T-helper 17 cell (primary cell): ENCODE measurements around the gene TRPV4. TPM values are rescaled to one million over a fixed set of nuclear protein-coding genes. Genes with fewer than 3 reads are reported as not detected.

Source experiments
- ATAC-seq: fragments of 150-1000 bp; cut with Tn5 transposase; 2 replicates; pipeline ENCODE4 v1.10.0; 2021; ENCODE audit warnings: mild to moderate bottlenecking, moderate library complexity
- DNase-seq, 3 donors: peaks; one replicate each; pipeline versions ENCODE4 v3.0.0 to v3.0.0-alpha.2; 2020 to 2021
- H3K9me3 ChIP-seq: one replicate; pipeline ENCODE4 v1.7.0; 2013; ENCODE audit warnings: low read length, mild to moderate bottlenecking; ENCODE audit not compliant: control insufficient read depth, poor library complexity, severe bottlenecking
- H3K27ac Mint-ChIP-seq: one replicate; pipeline ENCODE4 v1.8.0; 2022; ENCODE audit warnings: mild to moderate bottlenecking, moderate library complexity, mixed read lengths
- H3K27me3 Mint-ChIP-seq: one replicate; pipeline ENCODE4 v1.8.0; 2022; ENCODE audit warnings: mixed read lengths
- H3K36me3 Mint-ChIP-seq: one replicate; pipeline ENCODE4 v1.8.0; 2022; ENCODE audit warnings: low read depth, mixed read lengths
- H3K4me1 Mint-ChIP-seq: one replicate; pipeline ENCODE4 v1.8.0; 2022; ENCODE audit warnings: mild to moderate bottlenecking, mixed read lengths
- H3K4me3 Mint-ChIP-seq: one replicate; pipeline ENCODE4 v1.8.0; 2022; ENCODE audit warnings: mild to moderate bottlenecking, moderate library complexity, mixed read lengths
- total RNA-seq, 4 donors: library from RNA in 2 of 4; stranded (reverse) in 2 of 4; gene quantifications; one replicate each; pipeline ENCODE4 v1.2.3 and lab custom pipeline; 2022 to 2026

The TRPV4 gene
- total RNA-seq, 2 donors from 2014 or later, result not detected

DNA sequence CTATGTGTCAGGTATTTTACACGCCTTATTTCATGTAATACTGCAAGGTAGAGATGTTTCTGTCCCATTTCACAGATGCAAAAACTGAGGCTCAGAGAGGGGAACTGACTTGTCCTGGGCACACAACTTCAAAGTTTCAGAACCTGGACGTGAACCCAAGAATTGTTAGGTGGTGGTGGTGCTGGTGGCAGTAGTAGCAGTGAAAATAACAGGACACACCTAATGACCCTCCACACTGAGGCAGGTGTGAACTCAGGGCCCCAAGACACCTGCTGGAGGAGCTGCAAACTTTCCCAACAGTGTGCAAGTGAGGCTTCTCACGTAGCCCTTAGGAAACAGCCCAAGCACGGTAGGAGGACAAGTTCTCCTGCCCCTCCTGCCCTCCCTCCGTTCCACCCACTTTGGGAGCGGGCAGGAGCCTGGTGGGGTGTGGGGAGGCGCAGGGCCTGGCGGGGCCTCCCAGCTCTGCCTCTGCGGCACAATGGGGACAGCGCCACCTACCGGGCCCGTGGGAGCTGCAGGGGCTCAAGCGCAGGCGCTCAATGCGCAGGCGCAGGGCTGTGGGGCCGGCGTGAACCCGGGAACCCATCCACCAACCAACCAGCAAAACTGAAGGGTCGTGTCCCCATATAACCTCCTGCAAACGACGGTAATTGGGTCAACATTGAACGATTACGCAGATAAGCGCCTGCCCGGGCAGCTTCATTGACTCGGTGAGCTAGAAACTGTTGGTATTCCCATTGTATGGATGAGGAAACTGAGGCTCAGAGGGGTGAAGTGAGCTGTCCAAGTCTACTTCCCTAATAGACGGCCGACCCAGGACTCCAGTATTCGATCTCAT, 12.0 kb upstream of the TRPV4 start:
- H3K27ac Mint-ChIP-seq, result no peak overlapping the region
- DNase-seq, result peak; percentile 78 to 92 (median 87)
- peak overlapping the region; percentile 77 for H3K4me3 Mint-ChIP-seq

DNA sequence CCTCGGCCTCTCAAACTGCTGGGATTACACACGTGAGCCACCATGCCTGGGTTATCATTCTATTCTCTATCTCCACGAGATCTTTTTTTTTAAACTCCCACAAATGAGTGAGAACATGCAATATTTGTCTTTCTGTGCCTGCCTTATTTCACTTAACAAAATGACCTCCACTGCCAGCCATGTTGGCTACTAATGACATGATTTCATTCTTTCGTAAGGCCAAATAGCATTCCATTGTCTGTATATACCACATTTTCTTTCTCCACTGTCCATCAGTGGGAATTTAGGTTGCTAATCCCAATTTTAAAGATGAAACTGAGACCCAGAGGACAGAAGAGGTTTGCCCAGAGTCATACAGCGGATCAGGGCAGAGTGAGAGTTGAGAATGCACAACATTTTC, 10.9 kb upstream of the TRPV4 start:
- no peak for DNase-seq
- ATAC-seq, result no peak
- Mint-ChIP-seq H3K27me3 (peaks cover 7% of the 10 kb centered on the region), H3K4me3 (no peak overlapping the region), H3K36me3 (peaks cover 2% of the 10 kb centered on the region), H3K27ac (no peak overlapping the region), H3K4me1 (peaks cover 4% of the 10 kb centered on the region)
- no peaks in the 10 kb centered on the region for H3K9me3 ChIP-seq

More for the DNA sequence above, 12.0 kb upstream of the TRPV4 start:
- Mint-ChIP-seq H3K27me3 (peaks cover 3% of the 10 kb centered on the region), H3K36me3 (no peaks in the 10 kb centered on the region), H3K4me1 (peaks cover 2% of the 10 kb centered on the region)
- ATAC-seq, result peak; percentile 98
- H3K9me3 ChIP-seq, result no peaks in the 10 kb centered on the region

DNA sequence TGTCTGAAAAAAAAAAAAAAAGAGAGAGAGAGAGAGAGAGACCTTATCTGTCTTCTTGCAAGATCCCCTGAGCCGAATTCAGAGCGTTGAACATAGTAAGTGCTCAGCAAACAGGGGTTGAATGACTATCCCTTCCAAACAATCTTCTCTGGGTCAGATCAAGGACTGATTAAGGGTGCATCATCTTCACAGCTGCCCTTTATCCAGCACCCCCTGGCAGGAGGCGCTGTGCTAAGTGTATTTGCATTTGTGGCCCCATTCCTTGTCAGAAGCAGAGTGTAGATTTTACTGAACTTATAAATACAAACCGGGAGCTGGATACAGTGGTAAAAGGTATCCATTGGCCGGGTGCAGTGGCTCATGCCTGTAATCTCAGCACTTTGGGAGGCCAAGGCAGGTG, 8.8 kb upstream of the TRPV4 start:
- H3K9me3 ChIP-seq, result no peaks in the 10 kb centered on the region
- ATAC-seq (no peak), DNase-seq (no peak)
- no peak overlapping the region for H3K27ac Mint-ChIP-seq
- peaks cover 7% of the 10 kb centered on the region for H3K27me3 Mint-ChIP-seq
- H3K4me1 Mint-ChIP-seq, result peaks cover 4% of the 10 kb centered on the region
- H3K4me3 Mint-ChIP-seq, result no peak overlapping the region
- peaks cover 2% of the 10 kb centered on the region for H3K36me3 Mint-ChIP-seq

DNA sequence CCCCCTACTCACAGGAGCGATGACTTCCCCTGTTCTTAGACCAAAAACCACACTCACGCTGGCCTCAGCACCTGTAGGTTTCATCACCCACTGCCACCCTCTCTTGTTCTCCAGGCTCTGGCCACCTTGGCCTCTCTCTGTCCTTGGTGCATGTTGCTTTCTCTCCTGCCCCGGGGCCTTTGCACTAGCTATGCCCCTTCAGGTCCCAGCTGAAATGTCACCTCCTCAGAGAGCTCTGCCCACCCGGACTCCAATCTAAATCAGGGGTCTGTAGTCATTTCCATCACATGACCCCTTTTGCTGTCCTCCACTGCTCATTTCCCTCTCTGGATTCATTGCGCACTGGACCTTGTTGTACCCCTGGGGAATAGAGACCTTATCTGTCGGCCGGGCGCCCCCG, 8.2 kb upstream of the TRPV4 start:
- no peak overlapping the region for H3K4me3 Mint-ChIP-seq
- no peaks in the 10 kb centered on the region for H3K9me3 ChIP-seq
- DNase-seq (no peak), ATAC-seq (no peak)
- peaks cover 2% of the 10 kb centered on the region for H3K36me3 Mint-ChIP-seq
- peaks cover 4% of the 10 kb centered on the region for H3K4me1 Mint-ChIP-seq
- H3K27me3 Mint-ChIP-seq, result peaks cover 7% of the 10 kb centered on the region
- no peak overlapping the region for H3K27ac Mint-ChIP-seq

DNA sequence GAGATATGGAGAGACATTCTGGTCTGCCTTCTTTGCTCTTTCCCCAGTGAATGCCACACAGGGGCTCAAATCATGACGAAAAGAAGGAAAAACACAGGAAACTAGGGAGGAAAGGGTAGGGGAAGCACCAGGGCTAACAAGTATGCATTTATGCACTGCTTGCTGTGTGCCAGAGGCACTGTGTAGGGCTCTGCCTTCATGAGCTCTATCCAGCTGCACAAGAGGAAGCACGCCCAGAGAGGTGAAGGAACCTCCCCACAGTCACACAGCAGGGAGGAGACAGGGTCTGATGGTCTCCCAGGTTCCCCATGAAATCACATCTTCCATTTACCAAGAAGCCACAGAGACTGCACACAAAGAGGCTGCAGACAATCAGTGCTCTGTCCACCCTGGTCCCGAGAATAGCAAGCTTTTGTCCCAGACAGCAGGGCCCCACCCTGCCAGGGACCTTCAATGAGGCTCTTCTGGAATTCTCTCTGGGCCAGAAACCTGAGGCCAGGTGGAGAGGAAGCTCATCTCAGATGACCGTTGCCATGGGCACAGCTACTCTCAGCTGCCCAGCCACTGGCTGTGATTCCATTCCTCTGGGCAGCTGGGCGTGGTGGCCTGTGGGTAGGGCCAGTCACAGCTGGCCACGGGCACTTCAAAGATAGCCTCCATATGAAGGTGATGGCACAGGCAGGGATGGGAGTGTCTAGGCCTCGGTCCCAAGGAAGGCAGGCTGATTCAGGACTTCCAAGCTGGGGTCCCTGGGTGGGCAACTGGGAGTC, 7.3 kb upstream of the TRPV4 start:
- peaks cover 2% of the 10 kb centered on the region for H3K4me1 Mint-ChIP-seq
- no peak for ATAC-seq
- DNase-seq, result no peak
- no peaks in the 10 kb centered on the region for H3K9me3 ChIP-seq
- peaks cover 7% of the 10 kb centered on the region for H3K27me3 Mint-ChIP-seq
- no peak overlapping the region for H3K27ac Mint-ChIP-seq
- no peak overlapping the region for H3K4me3 Mint-ChIP-seq
- H3K36me3 Mint-ChIP-seq, result peaks cover 2% of the 10 kb centered on the region

DNA sequence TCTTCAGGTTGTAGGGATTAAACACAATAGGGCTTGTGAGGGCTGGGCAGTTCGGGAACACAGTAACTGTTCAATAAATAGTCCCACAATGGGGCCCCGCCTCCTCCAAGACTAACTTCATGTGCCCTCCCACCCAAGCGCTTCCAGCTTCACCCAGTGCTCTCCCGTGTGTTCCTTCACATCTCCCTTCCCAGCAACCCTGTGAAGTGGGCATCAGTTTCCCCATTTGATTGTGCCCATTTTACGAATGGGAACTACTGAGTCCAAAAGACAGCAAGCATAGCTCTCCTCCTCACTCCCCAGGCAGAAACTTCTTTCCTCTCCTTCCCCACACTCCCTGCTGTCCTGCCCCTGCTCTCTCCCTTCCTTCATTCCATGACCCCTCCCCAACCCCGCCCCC, 6.2 kb upstream of the TRPV4 start:
- ATAC-seq, result no peak
- Mint-ChIP-seq H3K27ac (peak overlapping the region; percentile 73), H3K4me3 (no peak overlapping the region), H3K36me3 (peaks cover 2% of the 10 kb centered on the region), H3K27me3 (peaks cover 18% of the 10 kb centered on the region), H3K4me1 (peaks cover 2% of the 10 kb centered on the region)
- no peaks in the 10 kb centered on the region for H3K9me3 ChIP-seq
- no peak for DNase-seq

DNA sequence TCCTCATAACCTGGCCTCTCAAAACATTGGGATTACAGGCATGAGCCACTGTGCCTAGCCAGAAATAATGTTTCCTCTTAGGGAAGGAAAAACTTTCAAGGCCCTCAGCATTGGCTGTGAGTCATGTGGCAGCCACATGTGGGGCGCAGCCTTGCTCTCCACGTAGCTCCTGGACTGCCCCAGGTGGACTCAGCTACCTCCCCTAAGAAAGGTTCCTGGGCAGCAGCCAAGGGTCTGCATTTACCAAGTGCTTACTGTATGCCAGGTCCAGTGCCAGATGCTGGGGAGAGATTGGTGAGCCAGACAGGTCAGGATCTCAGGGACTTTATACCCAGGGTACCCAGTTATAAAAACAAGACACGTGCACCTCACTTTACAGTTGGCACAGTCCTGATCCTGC, 3.7 kb upstream of the TRPV4 start:
- Mint-ChIP-seq H3K4me3 (no peak overlapping the region), H3K36me3 (peaks cover 6% of the 10 kb centered on the region), H3K27me3 (peaks cover 34% of the 10 kb centered on the region), H3K27ac (no peak overlapping the region), H3K4me1 (peaks cover 2% of the 10 kb centered on the region)
- H3K9me3 ChIP-seq, result no peaks in the 10 kb centered on the region
- DNase-seq (no peak), ATAC-seq (no peak)

DNA sequence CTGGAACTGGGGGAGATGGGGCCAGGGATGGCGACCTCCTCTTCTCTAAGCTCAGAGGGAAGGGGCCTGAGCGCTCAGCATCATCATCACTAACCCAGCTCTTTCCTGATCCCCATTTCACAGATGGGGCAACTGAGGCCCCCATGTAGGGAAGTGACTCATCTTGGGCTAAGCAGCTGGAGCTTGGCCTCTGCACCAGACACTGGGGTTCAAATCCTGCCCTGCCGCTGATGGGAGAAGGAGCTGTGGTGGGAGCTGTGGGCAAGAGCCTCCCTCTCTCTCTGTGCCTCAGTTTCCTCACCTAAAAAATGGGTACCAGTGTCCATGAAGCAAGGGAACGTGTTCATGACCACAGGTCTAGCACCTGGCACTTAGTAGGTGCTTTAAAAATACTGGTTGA, 2.6 kb upstream of the TRPV4 start:
- peaks cover 45% of the 10 kb centered on the region for H3K27me3 Mint-ChIP-seq
- no peak for DNase-seq
- peaks cover 2% of the 10 kb centered on the region for H3K4me1 Mint-ChIP-seq
- no peak overlapping the region for H3K27ac Mint-ChIP-seq
- H3K4me3 Mint-ChIP-seq, result no peak overlapping the region
- ATAC-seq, result no peak
- H3K36me3 Mint-ChIP-seq, result peaks cover 6% of the 10 kb centered on the region
- H3K9me3 ChIP-seq, result no peaks in the 10 kb centered on the region

DNA sequence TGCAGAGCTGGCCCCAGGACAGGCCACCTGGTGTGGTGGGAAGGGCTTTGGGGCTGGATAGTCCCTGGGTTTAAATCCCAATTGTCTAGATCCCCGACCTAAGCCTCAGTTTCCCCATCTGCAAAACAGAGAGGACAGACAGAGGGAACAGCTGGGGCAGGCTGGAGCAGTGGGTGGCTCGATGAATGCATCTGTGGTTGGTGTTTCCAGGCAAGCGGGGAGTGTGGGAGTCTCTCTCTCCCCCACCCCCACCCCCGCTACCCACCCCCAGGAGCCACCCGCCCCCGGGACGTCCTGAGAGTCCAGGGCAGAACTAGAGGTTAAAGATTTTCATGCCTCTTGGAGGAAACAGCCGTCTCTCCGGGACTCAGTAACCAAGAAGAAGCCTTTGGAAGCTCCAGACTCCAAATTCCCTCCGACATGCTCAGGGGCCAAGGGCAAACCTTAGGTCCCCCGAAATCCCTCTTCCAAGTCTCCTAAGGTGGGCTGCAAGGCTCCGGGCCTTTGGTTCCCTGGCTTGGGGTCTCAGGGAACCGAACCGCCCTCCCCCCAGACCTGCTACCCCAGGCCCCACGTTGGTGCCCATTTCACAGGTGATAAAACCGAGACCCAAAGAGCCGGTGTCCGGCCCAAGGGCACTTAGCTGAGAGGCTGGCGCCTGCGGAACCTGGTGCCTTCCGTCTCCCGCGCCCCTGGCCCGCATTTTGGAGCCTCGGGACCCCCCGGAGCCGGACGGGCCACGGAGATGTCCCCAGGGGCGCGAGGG, 474 bp downstream of the TRPV4 start:
- H3K27me3 Mint-ChIP-seq, result peaks cover 47% of the 10 kb centered on the region
- no peak overlapping the region for H3K27ac Mint-ChIP-seq
- ATAC-seq, result no peak
- H3K4me1 Mint-ChIP-seq, result peaks cover 1% of the 10 kb centered on the region
- H3K36me3 Mint-ChIP-seq, result peaks cover 4% of the 10 kb centered on the region
- no peaks in the 10 kb centered on the region for H3K9me3 ChIP-seq
- no peak overlapping the region for H3K4me3 Mint-ChIP-seq
- no peak for DNase-seq

DNA sequence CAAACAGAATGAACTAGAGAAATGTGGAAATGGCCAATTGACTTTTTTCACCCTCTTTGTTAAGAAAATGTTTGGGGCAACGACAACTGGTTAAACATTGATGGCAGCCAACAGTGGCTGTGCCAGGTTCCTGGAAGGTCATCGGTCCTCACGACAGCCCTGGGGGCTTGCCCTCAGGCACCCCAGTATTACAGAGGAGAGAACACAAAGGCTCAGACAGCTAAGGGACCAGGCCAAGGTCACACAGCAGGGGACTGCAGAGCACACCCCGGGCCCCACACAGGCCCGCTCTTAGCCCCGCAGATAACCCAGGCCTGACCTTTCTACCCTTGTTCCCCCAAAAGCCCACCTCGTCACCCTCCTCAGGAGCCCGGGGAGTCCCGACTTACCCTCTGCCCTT, 1.3 kb downstream of the TRPV4 start:
- H3K9me3 ChIP-seq, result no peaks in the 10 kb centered on the region
- H3K4me1 Mint-ChIP-seq, result peaks cover 5% of the 10 kb centered on the region
- DNase-seq (no peak), ATAC-seq (no peak)
- no peak overlapping the region for H3K4me3 Mint-ChIP-seq
- H3K27me3 Mint-ChIP-seq, result peaks cover 54% of the 10 kb centered on the region
- peaks cover 4% of the 10 kb centered on the region for H3K36me3 Mint-ChIP-seq
- H3K27ac Mint-ChIP-seq, result no peak overlapping the region

DNA sequence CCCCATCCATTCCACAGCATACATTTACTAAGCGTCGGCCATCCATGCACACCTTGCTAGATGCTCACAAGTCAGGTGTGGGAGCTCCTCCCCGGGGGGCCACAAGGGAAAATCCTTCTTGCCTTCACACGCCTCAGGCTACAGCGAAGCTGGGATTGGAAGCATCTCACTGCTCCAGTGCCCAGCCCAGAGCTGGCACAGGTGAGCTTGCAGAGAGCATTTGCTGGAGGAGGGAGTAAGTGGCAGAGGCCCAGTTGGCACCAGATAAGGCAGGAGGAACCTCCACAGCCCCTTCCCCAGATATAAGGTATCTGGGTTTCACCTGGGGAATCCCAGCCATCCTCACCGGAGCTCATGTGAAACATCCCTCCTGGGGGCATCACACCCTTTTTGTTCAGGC, 1.8 kb downstream of the TRPV4 start:
- Mint-ChIP-seq H3K4me3 (no peak overlapping the region), H3K27ac (no peak overlapping the region), H3K36me3 (peaks cover 4% of the 10 kb centered on the region), H3K27me3 (peaks cover 59% of the 10 kb centered on the region), H3K4me1 (peaks cover 7% of the 10 kb centered on the region)
- ATAC-seq (no peak), DNase-seq (no peak)
- no peaks in the 10 kb centered on the region for H3K9me3 ChIP-seq

DNA sequence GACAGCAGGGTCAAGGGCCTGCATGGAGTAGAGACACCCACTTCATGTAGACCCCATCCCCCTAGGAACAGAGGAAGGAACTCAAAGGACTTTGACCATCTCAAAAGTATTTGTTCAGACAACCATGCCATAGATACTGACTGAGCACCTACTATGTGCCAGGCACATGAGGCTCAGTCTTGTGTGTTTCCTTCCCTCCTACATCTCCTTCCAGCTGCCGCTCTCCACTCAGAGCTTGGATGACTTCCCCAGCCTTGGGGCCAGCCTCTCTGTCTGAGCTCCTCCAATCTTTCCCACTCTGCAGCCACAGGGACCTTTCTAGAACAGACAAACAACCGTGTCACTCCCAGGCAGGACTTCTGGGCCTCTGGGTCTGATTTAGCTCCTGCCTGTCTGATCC, 2.5 kb downstream of the TRPV4 start:
- Mint-ChIP-seq H3K4me1 (peaks cover 7% of the 10 kb centered on the region), H3K27me3 (peaks cover 60% of the 10 kb centered on the region), H3K36me3 (peaks cover 4% of the 10 kb centered on the region), H3K4me3 (no peak overlapping the region), H3K27ac (no peak overlapping the region)
- ATAC-seq (no peak), DNase-seq (no peak)
- H3K9me3 ChIP-seq, result no peaks in the 10 kb centered on the region

DNA sequence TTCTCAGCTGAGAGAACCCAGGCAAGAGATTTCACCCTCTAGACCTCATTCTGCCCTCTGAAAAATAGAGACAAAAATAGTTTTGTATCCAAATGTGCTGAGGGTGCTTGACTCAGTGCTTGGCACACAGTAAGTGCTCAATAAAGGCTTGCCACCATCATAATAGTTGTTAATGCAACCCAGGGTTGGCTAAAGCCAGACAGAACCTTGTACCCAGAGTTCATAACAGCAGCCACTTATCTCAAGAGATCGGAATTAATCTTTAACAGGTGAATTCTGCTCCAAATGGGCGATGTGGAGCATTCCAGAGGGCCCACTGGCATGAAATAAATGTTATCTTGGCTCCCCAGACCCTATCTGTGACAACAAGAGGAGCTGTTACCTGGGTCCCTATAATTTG, 2.9 kb downstream of the TRPV4 start:
- Mint-ChIP-seq H3K27ac (no peak overlapping the region), H3K27me3 (peaks cover 61% of the 10 kb centered on the region), H3K36me3 (peaks cover 4% of the 10 kb centered on the region), H3K4me1 (peaks cover 7% of the 10 kb centered on the region), H3K4me3 (no peak overlapping the region)
- H3K9me3 ChIP-seq, result no peaks in the 10 kb centered on the region
- DNase-seq (no peak), ATAC-seq (no peak)
